Body of pancreas (tissue), 4 donors: Measurements from ENCODE around the gene DNM3.

Experiments
- CTCF ChIP-seq, 7 experiments: fragments of 450-650 bp in 4 of 7; fragments of 200-600 bp in 3 of 7; sonication (generic) in 3 of 7; IDR thresholded peaks; one replicate each; pipeline ENCODE4 v1.5.1; 2016 to 2019; ENCODE audit warnings: antibody characterized with exemption in 7 of 7
- POLR2A ChIP-seq, 3 donors: fragments of 450-650 bp; IDR thresholded peaks; one replicate each; pipeline ENCODE4 v1.6.1; 2016; ENCODE audit warnings: antibody characterized with exemption in 3 of 3, mild to moderate bottlenecking in 2 of 3

- TF ChIP-seq CTCF (IDR thresholded peaks at IDR 0.05): no peak
- no peak for TF ChIP-seq POLR2A (IDR thresholded peaks at IDR 0.05)
These were observed 611.9 kb downstream of the DNM3 start for GRCh38 chr1:172453153-172453545.
